Tibial nerve (tissue), 4 donors: ENCODE results near the gene PRKAB2.

Experiments
- CTCF ChIP-seq, 5 experiments: fragments of 200-600 bp in 3 of 5; fragments of 450-650 bp in 2 of 5; sonication (generic) in 3 of 5; IDR thresholded peaks; one replicate each; pipeline ENCODE4 v1.5.1; 2016 to 2019; ENCODE audit warnings: antibody characterized with exemption in 5 of 5, mild to moderate bottlenecking in 3 of 5, moderate library complexity in 2 of 5
- EP300 ChIP-seq, 2 donors: sonication (generic); formaldehyde crosslinking; IDR thresholded peaks; one replicate each; pipeline ENCODE4 v1.6.1; 2017; ENCODE audit warnings: antibody characterized with exemption in 2 of 2, mild to moderate bottlenecking in 1 of 2

GRCh38 chr1:147185432-147185831, 13.2 kb upstream of the PRKAB2 start:
- TF ChIP-seq CTCF (IDR thresholded peaks at IDR 0.05) (no peak), EP300 (IDR thresholded peaks at IDR 0.05) (no peak)
